ENCODE measurements around the gene PMEL.

Gene PMEL

DNA sequence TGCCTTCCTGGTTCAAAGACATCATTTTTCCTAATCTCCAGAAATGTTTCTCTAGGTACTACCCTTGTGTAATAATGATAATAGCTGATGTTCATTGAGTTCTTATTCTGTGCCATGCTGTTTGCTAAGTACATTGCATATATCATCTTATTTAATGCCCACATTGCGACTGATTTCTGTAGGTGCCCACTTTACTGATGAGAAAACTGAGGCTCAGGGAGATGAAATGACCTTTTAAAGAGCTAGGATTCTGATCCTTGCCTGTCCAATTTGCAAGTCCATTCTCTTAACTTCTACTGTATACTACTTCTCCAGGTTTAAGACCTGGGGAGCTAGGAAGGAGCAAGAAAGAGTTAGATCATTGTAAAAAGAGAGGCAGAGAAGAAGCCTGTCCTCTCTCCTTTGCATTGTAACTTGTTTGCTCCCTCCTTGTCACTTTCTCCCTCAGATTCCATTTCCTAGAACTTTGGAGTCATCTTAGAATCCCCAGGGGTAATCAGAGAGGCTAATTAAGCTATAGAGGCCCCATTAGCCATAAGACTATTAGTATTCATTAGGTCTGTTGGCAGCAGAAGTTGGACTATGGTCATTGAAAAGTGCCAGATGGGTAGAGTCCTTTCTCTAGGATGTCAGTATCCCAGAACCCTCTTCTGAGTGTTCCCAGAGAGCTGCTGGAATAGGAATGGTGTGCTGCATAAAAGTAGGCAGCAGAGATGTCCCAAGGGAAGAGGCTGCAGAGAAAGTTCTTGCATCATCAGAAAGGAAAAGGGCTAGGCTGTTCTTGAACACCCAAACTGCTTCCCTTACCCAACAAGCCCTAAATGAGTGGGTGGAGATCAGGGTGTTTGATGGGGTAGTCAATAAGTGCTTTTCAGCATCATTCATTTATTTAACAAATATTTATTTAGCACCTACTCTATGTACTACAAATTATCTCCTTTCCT is 31.8 kb downstream of the PMEL start:
- TF ChIP-seq, protein P1, sequence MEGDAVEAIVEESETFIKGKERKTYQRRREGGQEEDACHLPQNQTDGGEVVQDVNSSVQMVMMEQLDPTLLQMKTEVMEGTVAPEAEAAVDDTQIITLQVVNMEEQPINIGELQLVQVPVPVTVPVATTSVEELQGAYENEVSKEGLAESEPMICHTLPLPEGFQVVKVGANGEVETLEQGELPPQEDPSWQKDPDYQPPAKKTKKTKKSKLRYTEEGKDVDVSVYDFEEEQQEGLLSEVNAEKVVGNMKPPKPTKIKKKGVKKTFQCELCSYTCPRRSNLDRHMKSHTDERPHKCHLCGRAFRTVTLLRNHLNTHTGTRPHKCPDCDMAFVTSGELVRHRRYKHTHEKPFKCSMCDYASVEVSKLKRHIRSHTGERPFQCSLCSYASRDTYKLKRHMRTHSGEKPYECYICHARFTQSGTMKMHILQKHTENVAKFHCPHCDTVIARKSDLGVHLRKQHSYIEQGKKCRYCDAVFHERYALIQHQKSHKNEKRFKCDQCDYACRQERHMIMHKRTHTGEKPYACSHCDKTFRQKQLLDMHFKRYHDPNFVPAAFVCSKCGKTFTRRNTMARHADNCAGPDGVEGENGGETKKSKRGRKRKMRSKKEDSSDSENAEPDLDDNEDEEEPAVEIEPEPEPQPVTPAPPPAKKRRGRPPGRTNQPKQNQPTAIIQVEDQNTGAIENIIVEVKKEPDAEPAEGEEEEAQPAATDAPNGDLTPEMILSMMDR (IDR thresholded peaks at IDR 0.05; ENCODE audit: control insufficient read depth, insufficient read depth, low read depth, low read length, missing control alignments), result no peak
- no peak for DNase-seq (ENCODE audit: low read depth)
- no peak overlapping the region for H3K4me3 ChIP-seq (ENCODE audit: control insufficient read depth, low read depth, low read length)

DNA sequence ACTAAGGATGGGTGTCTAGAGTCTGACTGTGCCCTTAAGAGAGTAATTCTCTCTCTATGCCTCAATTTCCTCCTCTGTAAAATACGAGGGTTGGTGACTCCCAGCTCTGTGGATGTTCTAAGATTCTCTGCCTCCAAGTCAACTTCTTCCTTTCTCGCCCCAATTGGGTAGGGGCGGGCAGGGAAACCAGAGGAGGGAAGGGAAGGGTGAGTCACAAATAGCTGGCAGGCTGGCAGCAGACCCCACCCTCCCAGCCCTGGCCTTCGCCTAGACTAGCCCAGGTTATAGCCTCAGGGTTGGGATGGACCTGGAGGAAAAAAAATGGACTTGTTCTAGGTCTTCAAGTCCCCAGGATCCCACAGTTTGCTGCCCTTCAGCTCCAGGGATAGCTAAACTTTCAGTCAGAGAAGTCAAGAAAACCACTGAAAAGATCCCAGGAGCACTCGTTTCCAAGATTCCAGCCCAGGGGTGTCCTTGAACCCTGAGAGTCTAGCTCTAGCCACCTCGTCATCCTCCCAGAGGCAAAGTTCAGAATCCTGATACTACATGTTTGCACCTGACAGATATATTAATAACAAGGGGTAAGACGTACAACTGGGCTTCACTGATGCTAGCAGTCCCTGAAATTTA is 32.6 kb downstream of the PMEL start:
- no peak for DNase-seq (ENCODE audit: low read depth)
- H3K4me3 ChIP-seq (ENCODE audit: control insufficient read depth, low read depth, low read length), result no peak overlapping the region; the same call in 1 of the 2 replicates
- TF ChIP-seq, protein P1 (IDR thresholded peaks at IDR 0.05; ENCODE audit: control insufficient read depth, insufficient read depth, low read depth, low read length, missing control alignments), result no peak

DNA sequence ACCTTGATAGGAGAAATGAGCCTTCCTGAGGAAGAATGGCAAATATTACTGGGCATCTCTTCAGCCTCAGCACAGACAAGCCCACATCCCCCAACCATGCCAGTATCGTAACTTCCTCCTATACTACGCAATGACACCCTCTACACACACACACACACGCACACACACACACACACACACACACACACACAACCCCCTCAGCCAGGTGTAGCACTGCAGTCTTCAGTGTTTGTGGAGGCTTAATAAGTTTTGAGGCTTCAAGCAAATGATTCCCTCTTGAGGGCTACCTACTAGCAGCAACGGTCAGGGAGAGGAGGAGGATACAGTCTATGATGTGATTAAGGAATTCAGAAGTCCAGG is 33.3 kb downstream of the PMEL start:
- peak overlapping the region; percentile 97 for H3K4me3 ChIP-seq (ENCODE audit: control insufficient read depth, low read depth, low read length)
- TF ChIP-seq, protein P1 (IDR thresholded peaks at IDR 0.05; ENCODE audit: control insufficient read depth, insufficient read depth, low read depth, low read length, missing control alignments), result no peak

DNA sequence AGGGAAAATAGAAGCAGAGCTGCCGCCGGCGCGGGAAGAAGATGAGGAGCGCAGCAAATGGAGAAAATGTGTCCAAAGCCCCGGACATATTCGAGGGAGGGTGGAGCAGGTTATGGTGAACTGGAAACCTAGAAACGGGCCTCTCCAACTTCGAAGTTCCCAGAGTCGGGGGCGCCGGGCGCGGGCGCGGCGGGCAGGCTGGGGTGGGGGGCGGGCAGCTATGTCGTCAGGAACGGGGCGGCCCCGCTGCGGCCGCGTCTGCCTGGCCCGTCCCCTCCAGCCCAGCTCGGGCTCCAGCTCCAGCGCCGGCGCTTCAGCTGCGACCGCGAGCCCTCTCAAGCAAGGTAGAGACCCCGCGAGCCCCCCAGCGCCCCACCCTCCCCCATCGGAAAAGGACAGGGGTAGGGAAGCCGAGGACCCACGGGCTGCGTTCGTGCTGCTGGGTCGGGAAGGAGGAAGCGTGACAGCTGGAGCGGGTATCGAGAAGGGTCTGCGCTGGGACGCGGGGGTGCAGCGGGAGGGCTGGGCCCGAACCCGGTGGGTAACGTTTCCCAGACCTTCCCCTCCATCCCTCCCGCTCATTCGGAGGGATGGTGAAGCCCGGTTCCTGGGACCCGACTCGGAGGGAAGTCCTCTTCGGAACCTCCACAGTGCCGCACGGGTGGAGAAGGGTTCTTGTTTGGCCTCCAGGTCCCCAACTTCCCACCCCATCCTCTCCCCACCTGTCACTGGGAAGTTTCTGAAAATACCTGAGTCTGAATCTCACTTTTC is 33.9 kb downstream of the PMEL start:
- TF ChIP-seq, protein P1 (IDR thresholded peaks at IDR 0.05; ENCODE audit: control insufficient read depth, insufficient read depth, low read depth, low read length, missing control alignments), result no peak
- no peak for DNase-seq (ENCODE audit: low read depth)
- peak overlapping the region; percentile 97 for H3K4me3 ChIP-seq (ENCODE audit: control insufficient read depth, low read depth, low read length)

More for the DNA sequence above, 33.3 kb downstream of the PMEL start:
- DNase-seq (ENCODE audit: low read depth), result no peak

DNA sequence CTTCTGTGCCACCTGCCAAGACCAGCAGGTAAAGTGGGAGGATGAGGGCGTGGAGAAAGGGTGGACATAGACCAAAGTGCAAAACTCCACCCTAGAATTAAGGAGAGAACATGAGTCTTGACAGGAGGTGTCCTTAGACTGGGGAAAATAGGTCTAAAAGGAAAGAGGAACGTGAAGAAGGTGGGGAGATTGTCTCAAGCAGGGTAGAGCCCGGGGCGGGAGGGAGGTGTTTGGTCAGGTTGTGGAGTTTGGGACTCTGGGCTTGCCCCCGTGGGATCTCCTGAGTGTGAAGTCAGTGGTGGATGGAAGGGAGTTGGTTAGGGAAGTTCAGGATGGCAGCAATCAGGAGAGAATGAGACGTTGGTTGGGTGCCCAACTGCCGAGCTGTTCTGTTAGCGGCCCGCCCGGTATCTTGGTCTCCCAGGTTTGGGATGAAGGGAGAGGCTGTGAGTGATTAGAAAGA is 34.5 kb downstream of the PMEL start:
- H3K4me3 ChIP-seq (ENCODE audit: control insufficient read depth, low read depth, low read length), result peak overlapping the region; percentile 97
- TF ChIP-seq, protein P1 (IDR thresholded peaks at IDR 0.05; ENCODE audit: control insufficient read depth, insufficient read depth, low read depth, low read length, missing control alignments), result no peak
- no peak for DNase-seq (ENCODE audit: low read depth)

DNA sequence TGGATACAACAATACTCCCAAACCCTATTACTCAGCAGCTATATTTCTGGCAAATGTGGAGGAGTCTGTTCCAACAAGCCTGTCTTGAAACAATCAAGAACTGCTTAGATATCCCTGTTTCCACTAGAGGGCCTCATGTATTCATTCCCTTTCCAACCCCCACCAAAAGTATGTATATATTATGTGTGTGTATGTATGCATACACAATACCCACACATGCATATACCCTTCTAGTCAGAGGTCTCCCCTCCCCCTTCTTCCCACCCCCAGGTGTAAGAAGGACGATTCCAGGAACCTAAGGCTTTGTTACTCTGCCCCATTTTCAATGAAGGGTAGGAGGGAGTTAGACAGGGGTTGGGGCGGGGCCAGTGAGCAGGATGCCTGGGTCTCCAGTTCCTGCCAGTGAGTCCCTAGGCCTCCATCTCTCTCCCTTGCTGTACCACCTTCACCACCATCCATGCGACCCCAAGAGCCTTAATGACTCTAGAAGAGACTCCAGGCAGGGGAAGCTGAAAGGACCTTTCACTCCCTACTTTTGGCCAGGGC is 35.0 kb downstream of the PMEL start, which contains the start of gene DGKA:
Gene DGKA (plus strand): TSS at position 392 of the 546 bp plus-strand sequence. CDS start 5,342 bp downstream, outside the sequence.
- peak within 1 kb of the TSS; percentile 97 for H3K4me3 ChIP-seq (ENCODE audit: control insufficient read depth, low read depth, low read length)
- DNase-seq (ENCODE audit: low read depth), result no peak
- TF ChIP-seq, protein P1 (IDR thresholded peaks at IDR 0.05; ENCODE audit: control insufficient read depth, insufficient read depth, low read depth, low read length, missing control alignments), result peak; percentile 64

All from AG09309 (cell line).